ENCODE measurements around the gene GTF2F2. TPM values are rescaled to one million over a fixed set of nuclear protein-coding genes. Genes with fewer than 3 reads are reported as not detected.

GTF2F2 gene
- total RNA-seq, 4 donors from 2014 or later = 9.4 to 23.3 (median 19.6) TPM

DNA sequence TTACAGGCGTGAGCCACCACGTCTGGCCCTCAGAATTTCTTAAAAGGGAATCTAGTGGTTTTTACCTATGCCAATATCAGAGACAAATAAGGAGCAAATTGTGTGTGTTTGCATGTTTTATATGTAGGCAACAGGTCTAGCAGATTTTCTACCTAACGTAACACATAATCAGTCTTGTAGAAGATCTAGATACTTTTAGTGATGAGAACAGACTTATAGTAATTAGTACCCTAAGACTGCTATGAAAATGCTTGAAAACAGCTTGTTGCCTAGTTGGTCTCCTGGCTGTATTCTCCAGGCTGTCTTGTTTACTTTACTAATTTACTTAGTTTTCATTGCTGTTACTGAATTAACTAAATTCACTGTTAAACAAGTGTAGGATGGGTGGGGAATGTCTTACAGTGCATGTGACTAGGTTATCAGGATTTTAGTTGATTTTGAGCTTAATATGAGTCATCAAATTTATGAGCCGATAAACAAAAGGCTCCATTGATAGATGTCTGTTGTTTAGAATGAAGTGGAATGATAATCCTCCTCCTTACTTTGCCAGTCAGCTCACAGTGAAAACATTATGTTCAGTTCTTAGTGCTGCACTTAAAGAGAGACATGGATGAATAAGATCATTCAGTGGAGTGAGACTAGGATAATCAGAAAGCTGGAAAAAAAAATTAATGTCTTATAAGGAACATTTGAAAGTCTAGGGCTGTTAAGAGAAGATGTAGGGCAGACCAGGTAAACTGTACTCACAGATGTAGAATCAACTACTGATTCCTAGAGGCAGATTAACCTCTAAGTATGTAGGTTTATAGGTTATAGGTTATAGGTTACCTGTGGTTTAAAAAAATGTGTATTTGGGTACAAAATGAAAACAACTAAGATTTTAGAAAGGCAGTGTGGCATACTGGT, 22.4 kb downstream of the GTF2F2 start:
- intact Hi-C loops (cut with DNase I) = no loop called here
- Histone ChIP-seq H3K27me3 (no peaks in the 10 kb centered on the region), H3K36me3 (peaks cover 6 to 32% (median 11%) of the 10 kb centered on the region in 3 donors), H3K4me3 (no peak overlapping the region), H3K4me1 (peaks cover 0 to 18% (median 4%) of the 10 kb centered on the region in 3 donors), H3K9me3 (no peaks in the 10 kb centered on the region), H3K27ac (peak overlapping the region in 2 of 4 donors; percentile 13 to 41)
- no peak for TF ChIP-seq POLR2A (IDR thresholded peaks at IDR 0.05)
- TF ChIP-seq CTCF (IDR thresholded peaks at IDR 0.05) = no peak
- WGBS, 2 donors = 76 to 79% methylated on average over 4 of the region's 4 CpGs
- DNase-seq = no peak

DNA sequence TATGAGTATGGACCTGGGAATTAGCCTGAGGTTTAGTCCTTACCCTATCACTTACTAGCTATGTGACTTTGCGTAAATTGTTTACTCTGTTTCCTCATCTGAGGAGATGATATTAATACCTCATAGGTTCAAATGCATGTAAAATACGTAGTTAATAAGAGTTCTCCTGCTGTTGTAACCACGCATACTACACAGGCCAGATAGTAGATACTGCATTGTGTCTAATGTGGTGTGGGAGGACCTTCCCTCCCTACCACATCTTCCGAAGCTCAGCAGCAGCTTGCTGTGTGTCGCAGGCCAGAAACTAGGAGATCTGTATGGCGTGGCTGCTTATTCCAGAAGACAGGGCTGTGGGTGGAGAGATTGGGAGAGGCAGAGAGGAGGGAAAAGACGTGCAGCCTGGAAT, 23.0 kb downstream of the GTF2F2 start:
- DNase-seq = no peak
- intact Hi-C loops (cut with DNase I) = no loop called here
- Histone ChIP-seq H3K9me3 (no peaks in the 10 kb centered on the region), H3K36me3 (peaks cover 3 to 25% (median 7%) of the 10 kb centered on the region in 3 donors), H3K4me1 (peaks cover 0 to 18% (median 4%) of the 10 kb centered on the region in 3 donors), H3K27me3 (no peaks in the 10 kb centered on the region), H3K4me3 (no peak overlapping the region), H3K27ac (peak overlapping the region in 2 of 4 donors; percentile 3 to 41)
- no peak for TF ChIP-seq CTCF (IDR thresholded peaks at IDR 0.05)
- TF ChIP-seq POLR2A (IDR thresholded peaks at IDR 0.05) = no peak
- WGBS, 2 donors = 73 to 85% methylated on average over 6 to 7 of the region's 7 CpGs

DNA sequence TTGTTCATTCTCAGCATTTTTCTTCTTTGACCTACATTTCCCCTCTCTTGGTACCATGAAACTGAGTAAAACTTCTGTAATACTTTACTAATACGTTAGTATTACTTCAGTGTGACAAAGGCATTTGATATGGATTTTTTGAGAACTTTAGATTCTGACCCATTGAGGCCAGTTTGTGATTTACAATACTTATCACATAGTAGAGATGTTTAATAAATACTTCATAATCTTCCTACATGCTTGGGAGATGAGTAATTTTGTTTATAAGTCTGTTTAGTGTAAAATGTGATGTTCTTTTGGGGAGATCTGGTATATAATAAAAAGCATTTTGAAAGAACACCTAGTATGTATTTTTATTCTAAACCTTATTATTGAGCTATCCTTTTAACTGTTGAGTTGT, 29.7 kb downstream of the GTF2F2 start:
- Histone ChIP-seq H3K27ac (no peak overlapping the region), H3K27me3 (no peaks in the 10 kb centered on the region), H3K4me1 (no peaks in the 10 kb centered on the region), H3K36me3 (peaks cover 0 to 22% (median 0%) of the 10 kb centered on the region in 3 donors), H3K9me3 (no peaks in the 10 kb centered on the region), H3K4me3 (no peak overlapping the region)
- no peak for DNase-seq
- TF ChIP-seq POLR2A (IDR thresholded peaks at IDR 0.05) (no peak), CTCF (IDR thresholded peaks at IDR 0.05) (no peak)
- 84 to 86% methylated on average over 1 of the region's 1 CpG for WGBS, 2 donors
- intact Hi-C loops (cut with DNase I) = no loop called here

DNA sequence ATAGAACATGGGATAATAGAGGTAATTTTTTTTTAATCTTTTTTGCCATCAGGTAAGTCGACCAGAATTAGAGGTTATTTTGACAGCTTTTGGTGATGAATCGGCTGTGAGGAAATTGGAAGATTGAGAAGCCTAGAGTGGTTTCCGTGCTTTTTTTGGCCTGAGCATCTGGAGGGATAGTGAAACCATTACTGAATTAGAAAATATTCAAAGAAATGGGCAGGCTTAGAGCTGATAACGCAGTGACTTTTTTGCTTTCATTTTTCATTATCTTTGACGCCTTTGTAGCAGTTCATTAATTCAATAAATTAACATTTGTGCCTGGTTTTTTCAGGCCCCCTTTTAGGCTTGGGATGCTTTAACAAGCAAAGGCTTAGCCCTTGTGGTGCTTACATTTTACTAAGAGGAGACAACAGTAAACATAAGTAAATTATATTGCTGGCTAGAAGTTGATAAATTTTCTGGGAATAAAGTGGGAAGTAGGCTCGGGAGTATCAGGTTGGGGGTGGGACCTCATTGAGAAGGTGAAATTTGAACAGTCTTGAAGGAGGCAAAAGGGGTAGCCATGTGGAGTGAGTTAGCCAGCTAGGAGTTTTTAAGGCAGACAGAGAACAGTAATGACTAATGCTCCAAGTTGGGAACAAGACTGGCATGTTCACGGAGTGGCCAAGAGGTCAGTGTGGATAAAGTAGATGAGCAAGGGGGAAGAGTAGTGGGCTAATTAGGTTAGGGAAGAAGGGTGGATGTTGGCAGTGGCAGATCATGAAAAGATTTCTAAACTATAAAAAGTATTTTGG, 36.5 kb downstream of the GTF2F2 start:
- Histone ChIP-seq H3K27ac (no peak overlapping the region), H3K4me1 (peaks cover 0 to under 1% (median 0%) of the 10 kb centered on the region in 3 donors), H3K4me3 (no peak overlapping the region), H3K9me3 (no peaks in the 10 kb centered on the region), H3K36me3 (peaks cover 0 to 66% (median 0%) of the 10 kb centered on the region in 3 donors), H3K27me3 (no peaks in the 10 kb centered on the region)
- intact Hi-C loops (cut with DNase I) = no loop called here
- TF ChIP-seq CTCF (IDR thresholded peaks at IDR 0.05) (no peak), POLR2A (IDR thresholded peaks at IDR 0.05) (no peak)
- 79 to 97% methylated on average over 7 of the region's 7 CpGs for WGBS, 2 donors
- no peak for DNase-seq

DNA sequence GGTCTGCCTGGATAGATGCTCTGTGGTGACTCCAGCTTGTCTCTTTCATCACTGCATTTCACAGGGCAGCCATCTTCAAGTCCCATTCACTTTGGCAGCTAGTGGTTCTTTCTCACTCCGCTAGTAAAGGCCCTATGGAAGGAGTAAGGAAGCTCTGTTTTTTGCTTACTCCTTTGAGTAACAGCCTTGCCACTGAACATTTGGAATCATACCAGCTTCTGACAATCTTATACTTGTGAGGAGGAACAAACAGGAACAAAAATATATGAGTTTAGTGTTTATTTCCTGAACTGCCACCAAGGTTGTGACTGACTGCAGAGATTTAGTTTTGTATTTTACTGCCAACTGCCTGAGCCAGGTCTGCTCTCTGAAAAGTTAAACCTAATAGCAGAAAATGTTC, 41.9 kb downstream of the GTF2F2 start:
- intact Hi-C loops (cut with DNase I) = no loop called here
- Histone ChIP-seq H3K4me1 (peaks cover 0 to 21% (median 9%) of the 10 kb centered on the region in 3 donors), H3K36me3 (peaks cover 0 to 40% (median 0%) of the 10 kb centered on the region in 3 donors), H3K4me3 (no peak overlapping the region), H3K27me3 (no peaks in the 10 kb centered on the region), H3K9me3 (no peaks in the 10 kb centered on the region), H3K27ac (peak overlapping the region in 2 of 4 donors; percentile 7 to 37)
- WGBS, 2 donors = 73% methylated on average over 1 of the region's 1 CpG
- no peak for DNase-seq
- no peak for TF ChIP-seq CTCF (IDR thresholded peaks at IDR 0.05)
- no peak for TF ChIP-seq POLR2A (IDR thresholded peaks at IDR 0.05)
